GM23248 (cell line): ENCODE data around the gene CCNY. TPM values are rescaled to one million over a fixed set of nuclear protein-coding genes. Genes with fewer than 3 reads are reported as not detected.

ENCODE experiments used
- DNase-seq: peaks from one replicate; pipeline ENCODE4 v3.0.0-alpha.2; 2015
- H2AFZ ChIP-seq: fragments of 200-600 bp; sonication (generic); 2 replicates; pipeline ENCODE4 v1.6.1; 2016; ENCODE audit warnings: antibody characterized with exemption
- H3F3A ChIP-seq: fragments of 200-600 bp; sonication (generic); 2 replicates; pipeline ENCODE4 v1.6.1; 2016; ENCODE audit warnings: mild to moderate bottlenecking, antibody characterized with exemption, mixed run types; ENCODE audit not compliant: insufficient read depth
- H3K27ac ChIP-seq: fragments of 200-600 bp; sonication (generic); 2 replicates; pipeline ENCODE4 v1.5.1; 2016; ENCODE audit warnings: mild to moderate bottlenecking
- H3K27me3 ChIP-seq: fragments of 200-600 bp; sonication (generic); replicated peaks from 2 replicates; pipeline ENCODE4 v1.6.1; 2016; ENCODE audit warnings: mild to moderate bottlenecking; ENCODE audit not compliant: insufficient read depth
- H3K36me3 ChIP-seq: fragments of 200-600 bp; sonication (generic); 2 replicates; pipeline ENCODE4 v1.6.1; 2016; ENCODE audit warnings: low read depth, mild to moderate bottlenecking
- H3K4me1 ChIP-seq: fragments of 200-600 bp; sonication (generic); 2 replicates; pipeline ENCODE4 v1.6.1; 2016; ENCODE audit warnings: mild to moderate bottlenecking; ENCODE audit not compliant: insufficient read depth
- H3K4me2 ChIP-seq: fragments of 200-600 bp; sonication (generic); one replicate; pipeline ENCODE4 v1.6.1; 2016; ENCODE audit warnings: mild to moderate bottlenecking; ENCODE audit not compliant: unreplicated experiment
- H3K4me3 ChIP-seq: fragments of 200-600 bp; sonication (generic); 2 replicates; pipeline ENCODE4 v1.5.1; 2016; ENCODE audit warnings: mild to moderate bottlenecking
- H3K79me2 ChIP-seq: fragments of 200-600 bp; sonication (generic); 2 replicates; pipeline ENCODE4 v1.6.1; 2016; ENCODE audit warnings: mild to moderate bottlenecking; ENCODE audit not compliant: insufficient read depth
- H3K9ac ChIP-seq: fragments of 200-600 bp; sonication (generic); 2 replicates; pipeline ENCODE4 v1.6.1; 2016; ENCODE audit warnings: mild to moderate bottlenecking
- H3K9me2 ChIP-seq: fragments of 200-600 bp; sonication (generic); 2 replicates; pipeline ENCODE4 v1.6.1; 2016; ENCODE audit warnings: mixed run types, mild to moderate bottlenecking, moderate library complexity; ENCODE audit not compliant: insufficient read depth
- H3K9me3 ChIP-seq: fragments of 200-600 bp; sonication (generic); one replicate; pipeline ENCODE4 v1.6.1; 2017; ENCODE audit warnings: low read depth
- H4K20me1 ChIP-seq: fragments of 200-600 bp; sonication (generic); 2 replicates; pipeline ENCODE4 v1.6.0; 2016; ENCODE audit not compliant: insufficient read depth
- EZH2 ChIP-seq: fragments of 200-600 bp; sonication (generic); IDR thresholded peaks from 2 replicates; pipeline ENCODE4 v1.6.1; 2018; ENCODE audit warnings: antibody characterized with exemption, mild to moderate bottlenecking; ENCODE audit not compliant: insufficient read depth, poor library complexity, severe bottlenecking
- EZH2phosphoT487 ChIP-seq: fragments of 200-600 bp; sonication (generic); IDR thresholded peaks from 2 replicates; pipeline ENCODE4 v1.6.1; 2018; ENCODE audit warnings: antibody characterized with exemption, moderate library complexity, mild to moderate bottlenecking, low read depth; ENCODE audit not compliant: insufficient read depth
- WGBS, 2 experiments: methylation state at CpG; one replicate each; pipeline ENCODE4 v1.1.6; 2015 to 2017; ENCODE audit warnings: low lambda C conversion rate in 2 of 2, low coverage in 1 of 2; ENCODE audit errors: missing lambda C conversion rate in 2 of 2; 5-methylcytosine and 5-hydroxymethylcytosine counted together
- in situ Hi-C: fragments of 300-500 bp; cut with MboI; formaldehyde crosslinking; loops from 2 replicates; pipeline ENCODE4 v1.15.0; 2020
- polyA plus RNA-seq: library from polyadenylated mRNA; unstranded; fragments of >200 nt; fragmentation: Nextera tagmentation; extraction: Ambion mirVana; gene quantifications from 2 replicates; pipeline ENCODE4 v1.2.1, GENCODE V29; 2016
- total RNA-seq: library from RNA; depleted of rRNA; stranded (reverse); fragments of >200 nt; shearing (Covaris generic); gene quantifications from 2 replicates; pipeline ENCODE4 v1.2.3, GENCODE V29; 2014

Gene CCNY
- total and polyA plus RNA-seq, 2 experiments from 2014 or later, result 12.8 to 70.4 TPM

DNA sequence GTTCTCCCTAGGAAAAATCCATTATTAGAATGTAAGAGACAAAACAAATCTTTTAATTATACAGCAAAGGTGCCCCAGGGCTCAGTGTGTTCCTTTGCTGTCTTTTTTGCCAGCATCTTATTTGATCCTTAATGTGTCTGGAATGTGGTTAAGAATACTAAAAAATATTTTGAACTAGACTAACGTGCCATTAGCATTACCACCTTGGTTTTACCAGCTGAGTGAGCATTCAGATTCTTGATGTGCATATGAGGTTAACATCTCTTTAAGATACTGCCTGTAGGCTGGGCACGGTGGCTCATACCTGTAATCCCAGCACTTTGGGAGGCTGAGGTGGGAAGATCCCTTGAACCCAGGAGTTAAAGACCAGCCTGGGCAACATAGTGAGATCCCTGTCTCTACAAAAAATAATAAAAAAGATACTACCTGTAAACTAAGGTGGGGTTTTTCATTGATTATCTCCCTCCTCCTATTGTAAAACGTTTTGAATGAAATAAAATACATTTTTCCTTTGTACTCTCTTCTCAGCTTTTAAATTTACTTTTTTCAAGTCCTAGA lies 96.6 kb downstream of the CCNY start:
- no peak for DNase-seq
- no peak overlapping the region for H3K9ac ChIP-seq
- no peaks in the 10 kb centered on the region for H3K36me3 ChIP-seq
- H3K27ac ChIP-seq, result no peak overlapping the region
- 84 to 88% methylated on average over 3 of the region's 3 CpGs for WGBS, 2 experiments
- H3F3A ChIP-seq, result 0 out of 2 replicates have a peak, but pooled peaks cover 9% of the 10 kb centered on the region
- TF ChIP-seq EZH2phosphoT487 (no peak), EZH2 (no peak)
- in situ Hi-C loops, result no loop called here
- H4K20me1 ChIP-seq, result peaks cover 14% of the 10 kb centered on the region
- no peaks in the 10 kb centered on the region for H3K9me3 ChIP-seq
- H3K4me1 ChIP-seq, result peaks cover 14% of the 10 kb centered on the region
- no peaks in the 10 kb centered on the region for H3K9me2 ChIP-seq
- H3K27me3 ChIP-seq, result no peaks in the 10 kb centered on the region
- H3K4me3 ChIP-seq, result no peak overlapping the region
- peaks cover 96% of the 10 kb centered on the region for H3K79me2 ChIP-seq
- H3K4me2 ChIP-seq, result no peak overlapping the region
- no peak overlapping the region for H2AFZ ChIP-seq

DNA sequence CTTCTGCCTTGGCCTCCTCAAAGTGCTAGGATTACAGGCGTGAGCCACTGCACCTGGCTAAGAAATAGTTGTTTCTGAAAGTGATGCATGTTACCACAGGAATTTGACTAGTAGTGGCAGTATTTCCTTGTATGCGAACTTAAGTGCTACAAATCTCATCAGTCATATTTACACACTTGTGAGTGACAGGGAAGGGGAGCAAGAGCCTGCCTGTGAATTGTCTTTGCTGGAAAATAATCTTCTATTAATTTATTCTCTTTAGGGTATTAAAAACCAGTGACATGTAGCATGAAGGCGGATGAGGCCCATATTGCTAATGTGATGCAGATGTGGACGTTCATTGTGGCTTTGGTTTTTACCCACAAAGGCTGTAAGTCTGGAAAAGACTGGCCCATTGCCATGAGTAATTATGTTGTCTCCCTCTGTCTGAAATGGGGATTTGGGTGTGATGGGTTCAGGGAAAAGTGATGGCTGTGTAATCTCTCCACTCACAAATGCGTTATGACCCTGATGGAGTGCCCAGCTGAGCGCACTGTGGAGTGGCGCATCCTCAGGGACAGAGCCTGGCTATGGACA lies 97.6 kb downstream of the CCNY start:
- Histone ChIP-seq H3K27ac (no peak overlapping the region), H2AFZ (no peak overlapping the region), H3K27me3 (no peaks in the 10 kb centered on the region), H3K4me1 (peaks cover 14% of the 10 kb centered on the region), H3K4me2 (peak overlapping the region; percentile 22), H3K36me3 (no peaks in the 10 kb centered on the region), H3K9me2 (no peaks in the 10 kb centered on the region), H3F3A (0 out of 2 replicates have a peak, but pooled peaks cover 9% of the 10 kb centered on the region), H4K20me1 (peaks cover 14% of the 10 kb centered on the region), H3K79me2 (peaks cover 96% of the 10 kb centered on the region), H3K9me3 (no peaks in the 10 kb centered on the region), H3K9ac (no peak overlapping the region), H3K4me3 (no peak overlapping the region)
- peak; percentile 76 for DNase-seq
- in situ Hi-C loops, result no loop called here
- TF ChIP-seq EZH2phosphoT487 (0 out of 2 replicates have a peak, but pooled peaks have one; percentile 63), EZH2 (no peak)
- 53 to 64% methylated on average over 7 of the region's 7 CpGs for WGBS, 2 experiments

DNA sequence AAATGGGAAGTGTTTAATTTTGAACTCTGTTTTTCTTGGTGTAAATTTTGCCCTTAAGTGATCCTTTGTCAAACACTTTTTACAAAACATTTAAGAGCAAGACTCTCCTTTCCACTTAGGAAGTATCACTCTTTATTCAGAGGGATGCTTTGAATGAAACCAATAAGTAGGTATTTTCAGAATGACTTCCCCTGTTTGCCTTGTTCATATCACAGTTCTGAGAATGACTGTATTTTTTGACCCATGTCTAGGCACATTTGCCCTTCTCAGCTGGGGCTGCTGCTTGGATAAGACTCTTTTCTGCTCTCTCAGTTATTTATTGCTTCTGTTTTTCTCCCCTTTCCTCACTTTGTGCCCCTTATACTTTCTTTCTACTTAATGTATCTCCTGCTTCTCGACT lies 98.2 kb downstream of the CCNY start:
- H3K4me2 ChIP-seq, result no peak overlapping the region
- in situ Hi-C loops, result no loop called here
- H3K79me2 ChIP-seq, result peaks cover 96% of the 10 kb centered on the region
- WGBS, 2 experiments, result 100% methylated on average over 1 of the region's 1 CpG
- 0 out of 2 replicates have a peak, but pooled peaks cover 9% of the 10 kb centered on the region for H3F3A ChIP-seq
- no peaks in the 10 kb centered on the region for H3K36me3 ChIP-seq
- H3K4me1 ChIP-seq, result peaks cover 14% of the 10 kb centered on the region
- no peaks in the 10 kb centered on the region for H3K9me3 ChIP-seq
- TF ChIP-seq EZH2phosphoT487 (no peak), EZH2 (no peak)
- H3K9ac ChIP-seq, result no peak overlapping the region
- H3K27me3 ChIP-seq, result no peaks in the 10 kb centered on the region
- no peak overlapping the region for H3K4me3 ChIP-seq
- peaks cover 14% of the 10 kb centered on the region for H4K20me1 ChIP-seq
- H2AFZ ChIP-seq, result no peak overlapping the region
- no peak overlapping the region for H3K27ac ChIP-seq
- H3K9me2 ChIP-seq, result no peaks in the 10 kb centered on the region
- no peak for DNase-seq

DNA sequence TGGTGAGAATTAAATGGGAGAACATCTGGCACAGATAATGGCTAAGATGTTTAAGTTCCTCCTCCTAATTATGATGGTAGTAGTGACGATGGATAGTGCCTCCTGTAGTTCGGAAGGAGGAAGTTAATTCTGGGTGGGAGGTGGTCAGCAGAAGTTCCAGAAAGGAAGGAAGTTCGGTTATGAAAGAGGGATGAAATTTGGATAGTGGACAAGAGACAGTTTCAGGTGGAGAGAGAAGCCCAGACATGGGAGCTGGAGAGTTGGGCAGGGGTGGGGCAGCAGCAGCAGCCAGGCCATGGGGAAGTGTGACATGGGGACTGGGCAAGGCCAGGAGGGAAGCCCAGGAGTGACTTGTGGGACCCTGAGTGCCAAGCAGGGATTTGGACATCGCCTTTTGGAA lies 99.5 kb downstream of the CCNY start:
- H3K4me2 ChIP-seq, result no peak overlapping the region
- no peak overlapping the region for H3K27ac ChIP-seq
- no peak overlapping the region for H2AFZ ChIP-seq
- H3K4me1 ChIP-seq, result peaks cover 14% of the 10 kb centered on the region
- H3K79me2 ChIP-seq, result peaks cover 98% of the 10 kb centered on the region
- no peak for DNase-seq
- in situ Hi-C loops, result no loop called here
- peaks cover 17% of the 10 kb centered on the region for H4K20me1 ChIP-seq
- H3K36me3 ChIP-seq, result no peaks in the 10 kb centered on the region
- no peak overlapping the region for H3K4me3 ChIP-seq
- H3K9ac ChIP-seq, result no peak overlapping the region
- no peaks in the 10 kb centered on the region for H3K9me2 ChIP-seq
- H3F3A ChIP-seq, result 0 out of 2 replicates have a peak, but pooled peaks cover 9% of the 10 kb centered on the region
- H3K9me3 ChIP-seq, result no peaks in the 10 kb centered on the region
- no peaks in the 10 kb centered on the region for H3K27me3 ChIP-seq
- 96 to 100% methylated on average over 4 of the region's 4 CpGs for WGBS, 2 experiments
- no peak for TF ChIP-seq EZH2
- no peak for TF ChIP-seq EZH2phosphoT487
